ENCODE data around the gene ATP8B3. TPM values are rescaled to one million over a fixed set of nuclear protein-coding genes. Genes with fewer than 3 reads are reported as not detected.

The ATP8B3 gene
- total and polyA plus RNA-seq, 11 donors, result 0.19 to 3.5 (median 0.72) TPM

- WGBS, 4 donors, result 80 to 85% (median 83%) methylated on average over 19 to 30 of the region's 30 CpGs
- ATAC-seq (no peak), DNase-seq (no peak)
- no peaks in the 10 kb centered on the region for H3K9me3 ChIP-seq
- H3K27ac ChIP-seq, result no peak overlapping the region
- H3K4me1 ChIP-seq, result peaks cover 0 to 15% (median 7%) of the 10 kb centered on the region in 12 donors
- H3K36me3 ChIP-seq, result no peaks in the 10 kb centered on the region
- no peak overlapping the region for H3K4me3 ChIP-seq
- H3K27me3 ChIP-seq, result no peaks in the 10 kb centered on the region
- TF ChIP-seq POLR2A (IDR thresholded peaks at IDR 0.05), result no peak
- TF ChIP-seq, protein P1, sequence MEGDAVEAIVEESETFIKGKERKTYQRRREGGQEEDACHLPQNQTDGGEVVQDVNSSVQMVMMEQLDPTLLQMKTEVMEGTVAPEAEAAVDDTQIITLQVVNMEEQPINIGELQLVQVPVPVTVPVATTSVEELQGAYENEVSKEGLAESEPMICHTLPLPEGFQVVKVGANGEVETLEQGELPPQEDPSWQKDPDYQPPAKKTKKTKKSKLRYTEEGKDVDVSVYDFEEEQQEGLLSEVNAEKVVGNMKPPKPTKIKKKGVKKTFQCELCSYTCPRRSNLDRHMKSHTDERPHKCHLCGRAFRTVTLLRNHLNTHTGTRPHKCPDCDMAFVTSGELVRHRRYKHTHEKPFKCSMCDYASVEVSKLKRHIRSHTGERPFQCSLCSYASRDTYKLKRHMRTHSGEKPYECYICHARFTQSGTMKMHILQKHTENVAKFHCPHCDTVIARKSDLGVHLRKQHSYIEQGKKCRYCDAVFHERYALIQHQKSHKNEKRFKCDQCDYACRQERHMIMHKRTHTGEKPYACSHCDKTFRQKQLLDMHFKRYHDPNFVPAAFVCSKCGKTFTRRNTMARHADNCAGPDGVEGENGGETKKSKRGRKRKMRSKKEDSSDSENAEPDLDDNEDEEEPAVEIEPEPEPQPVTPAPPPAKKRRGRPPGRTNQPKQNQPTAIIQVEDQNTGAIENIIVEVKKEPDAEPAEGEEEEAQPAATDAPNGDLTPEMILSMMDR (IDR thresholded peaks at IDR 0.05), result no peak
- intact Hi-C loops (cut with DNase I), result no loop called here
Observed at GRCh38 chr19:1807695-1808394, 4.2 kb downstream of the ATP8B3 start.

DNA sequence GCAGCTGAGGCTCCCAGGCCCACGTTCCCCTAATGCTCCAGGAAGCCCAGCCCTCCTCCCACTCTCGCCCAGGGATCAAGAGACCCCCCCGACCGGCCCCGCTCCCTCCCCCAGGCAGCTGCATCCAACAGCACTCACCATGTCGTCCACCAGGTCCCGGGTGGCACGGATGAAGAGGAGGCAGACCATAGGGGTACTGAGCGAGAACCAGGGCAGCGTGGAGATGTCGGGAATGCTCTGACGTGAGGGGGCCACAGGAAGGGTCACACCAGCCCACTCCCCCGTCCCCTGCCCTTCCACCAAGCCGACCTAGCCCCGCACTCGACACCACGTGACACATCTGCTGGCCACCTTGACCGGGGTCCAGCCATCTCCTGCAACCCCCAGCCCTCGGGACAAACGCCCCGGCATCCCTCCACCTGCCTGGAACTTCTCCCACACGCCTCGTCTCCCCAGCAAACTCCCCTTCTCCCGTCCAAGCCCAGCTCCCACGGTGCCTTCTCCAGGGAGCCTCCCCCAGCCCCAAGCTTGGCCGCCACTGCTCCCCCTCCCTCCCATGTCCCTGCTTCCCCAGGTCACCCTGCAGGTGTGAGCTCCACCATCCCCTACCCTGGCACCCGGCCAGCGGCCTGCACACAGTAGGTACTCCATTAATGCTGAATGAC is 4.9 kb downstream of the ATP8B3 start:
- no peak for TF ChIP-seq POLR2A (IDR thresholded peaks at IDR 0.05)
- TF ChIP-seq, protein P1 (IDR thresholded peaks at IDR 0.05), result no peak
- ATAC-seq, result no peak

DNA sequence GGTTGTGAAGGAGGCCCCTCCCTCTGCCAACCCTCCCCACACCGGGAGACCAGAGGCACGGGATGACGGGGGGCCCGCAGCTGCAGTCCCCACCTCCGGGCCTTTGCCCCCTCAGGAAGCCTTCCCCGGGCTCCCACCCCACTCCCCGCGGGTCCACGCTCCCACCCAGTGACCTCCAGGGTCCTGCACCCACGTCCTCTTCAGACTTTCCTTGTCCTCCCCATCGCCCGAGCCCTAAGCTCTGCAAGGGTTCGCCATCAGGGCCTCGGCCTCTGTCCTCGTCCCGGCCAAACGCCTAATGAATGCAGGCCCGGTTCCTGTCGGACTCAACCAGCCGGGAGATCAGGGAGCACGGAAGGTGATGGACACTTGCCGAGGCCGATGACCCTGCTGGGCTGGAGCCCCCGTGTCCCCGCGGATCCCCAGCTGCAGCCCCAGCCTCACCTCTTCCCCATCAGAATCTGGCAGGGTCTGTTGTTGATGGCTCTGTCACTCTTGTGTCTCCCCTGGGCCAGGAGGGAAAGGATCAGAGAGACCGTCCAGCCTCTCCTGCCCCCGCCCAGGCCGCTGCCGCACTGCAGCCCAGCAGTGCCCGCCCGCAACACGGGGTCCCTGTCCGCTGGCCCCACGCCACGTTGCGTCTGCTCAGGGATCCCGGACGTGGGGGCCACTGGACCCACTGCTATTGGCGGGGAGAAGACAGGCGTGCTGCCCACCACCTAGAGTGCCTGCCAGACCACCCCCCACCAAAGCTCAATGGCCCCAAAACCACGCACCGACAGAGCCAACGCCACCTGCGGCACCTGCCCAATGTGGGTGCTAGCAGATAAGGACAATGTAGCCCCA is 5.7 kb downstream of the ATP8B3 start:
- no peak for TF ChIP-seq POLR2A (IDR thresholded peaks at IDR 0.05)
- TF ChIP-seq, protein P1 (IDR thresholded peaks at IDR 0.05), result no peak
- DNase-seq, result peak in 1 of 5 donors; percentile 12
- peaks cover 0 to 3% (median 0%) of the 10 kb centered on the region in 12 donors for H3K4me1 ChIP-seq
- intact Hi-C loops (cut with DNase I), result no loop called here
- ATAC-seq, result no peak
- H3K36me3 ChIP-seq, result no peaks in the 10 kb centered on the region
- no peaks in the 10 kb centered on the region for H3K27me3 ChIP-seq
- 82 to 91% (median 84%) methylated on average over 29 to 45 of the region's 45 CpGs for WGBS, 4 donors
- no peaks in the 10 kb centered on the region for H3K9me3 ChIP-seq
- no peak overlapping the region for H3K27ac ChIP-seq
- H3K4me3 ChIP-seq, result no peak overlapping the region

More for the DNA sequence above, 4.9 kb downstream of the ATP8B3 start:
- H3K27ac ChIP-seq, result no peak overlapping the region
- peak in 1 of 5 donors; percentile 10 for DNase-seq
- H3K4me3 ChIP-seq, result no peak overlapping the region
- intact Hi-C loops (cut with DNase I), result no loop called here
- H3K27me3 ChIP-seq, result no peaks in the 10 kb centered on the region
- H3K36me3 ChIP-seq, result no peaks in the 10 kb centered on the region
- no peaks in the 10 kb centered on the region for H3K9me3 ChIP-seq
- 67 to 71% (median 68%) methylated on average over 28 of the region's 28 CpGs for WGBS, 4 donors
- peaks cover 0 to 9% (median 5%) of the 10 kb centered on the region in 12 donors for H3K4me1 ChIP-seq

Measured in heart left ventricle (tissue), 16 donors.